Activated CD4-positive, CD25-positive, alpha-beta regulatory T cell (primary cell): Measurements from ENCODE around the gene BAIAP2L1.
A peak's percentile ranks its signal among the peaks of the same experiment; 100 is the strongest.

Experiments used
- DNase-seq, 4 experiments: peaks; one replicate each; lab custom pipeline; 2025; lab: John Stamatoyannopoulos, UW

The BAIAP2L1 gene

GRCh38 chr7:98294798-98295382 is 106.0 kb downstream of the BAIAP2L1 start:
- DNase-seq, result no peak

- no peak for DNase-seq
Observed at GRCh38 chr7:98294326-98294725, 106.6 kb downstream of the BAIAP2L1 start.

GRCh38 chr7:98293746-98294145 is 107.1 kb downstream of the BAIAP2L1 start:
- DNase-seq, result no peak

DNA sequence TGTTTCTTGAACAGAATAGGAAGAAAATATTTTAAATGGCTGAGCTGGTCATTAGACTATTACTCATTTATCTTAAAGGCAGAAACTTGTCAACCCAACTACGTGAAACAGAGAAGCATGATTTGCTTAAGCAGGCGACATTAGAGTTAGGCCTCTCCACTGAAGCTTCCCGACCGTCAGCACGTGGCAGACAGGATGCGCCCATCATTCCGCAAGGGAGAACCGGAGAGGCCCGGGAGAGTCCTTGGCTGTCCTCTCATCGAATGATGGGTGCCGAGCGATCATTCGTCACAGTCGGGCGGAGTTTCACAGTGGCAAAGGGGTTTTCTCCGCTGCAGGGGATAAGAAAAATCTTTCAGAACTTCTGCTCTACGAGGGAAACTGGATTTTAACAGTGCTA is 107.6 kb downstream of the BAIAP2L1 start:
- DNase-seq, result no peak

GRCh38 chr7:98291717-98292116 is 109.2 kb downstream of the BAIAP2L1 start:
- no peak for DNase-seq

GRCh38 chr7:98289333-98289875 is 111.5 kb downstream of the BAIAP2L1 start:
- no peak for DNase-seq

- no peak for DNase-seq
Observed at GRCh38 chr7:98288064-98288823, 112.6 kb downstream of the BAIAP2L1 start.

DNA sequence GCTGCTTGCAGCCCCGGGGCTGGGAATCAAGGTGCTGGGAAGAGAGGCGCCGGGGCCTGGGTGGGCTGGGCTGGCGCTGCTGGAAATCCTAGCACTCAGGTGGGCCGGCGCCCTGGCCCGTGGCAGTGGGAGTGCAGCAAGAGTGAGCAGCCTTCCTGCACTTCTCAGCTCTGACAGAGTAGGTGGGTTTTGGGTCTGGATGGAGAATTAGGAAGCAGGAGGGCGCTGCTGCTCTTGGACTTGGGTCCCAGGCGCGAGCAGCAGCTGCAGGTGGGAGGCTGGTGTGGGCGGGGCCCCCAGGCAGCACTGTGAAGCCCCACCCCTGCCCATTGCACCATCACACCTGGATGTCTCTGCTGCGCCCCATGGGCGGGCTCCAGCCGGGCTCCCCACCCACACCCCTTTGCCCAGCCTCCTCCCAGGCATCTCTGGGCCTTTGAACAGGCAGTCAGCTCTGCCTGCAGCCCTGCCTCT is 113.4 kb downstream of the BAIAP2L1 start:
- no peak for DNase-seq

GRCh38 chr7:98286701-98287485 is 114.0 kb downstream of the BAIAP2L1 start:
- DNase-seq, result no peak

- DNase-seq, result no peak
Observed at GRCh38 chr7:98286093-98286539, 114.8 kb downstream of the BAIAP2L1 start.

DNA sequence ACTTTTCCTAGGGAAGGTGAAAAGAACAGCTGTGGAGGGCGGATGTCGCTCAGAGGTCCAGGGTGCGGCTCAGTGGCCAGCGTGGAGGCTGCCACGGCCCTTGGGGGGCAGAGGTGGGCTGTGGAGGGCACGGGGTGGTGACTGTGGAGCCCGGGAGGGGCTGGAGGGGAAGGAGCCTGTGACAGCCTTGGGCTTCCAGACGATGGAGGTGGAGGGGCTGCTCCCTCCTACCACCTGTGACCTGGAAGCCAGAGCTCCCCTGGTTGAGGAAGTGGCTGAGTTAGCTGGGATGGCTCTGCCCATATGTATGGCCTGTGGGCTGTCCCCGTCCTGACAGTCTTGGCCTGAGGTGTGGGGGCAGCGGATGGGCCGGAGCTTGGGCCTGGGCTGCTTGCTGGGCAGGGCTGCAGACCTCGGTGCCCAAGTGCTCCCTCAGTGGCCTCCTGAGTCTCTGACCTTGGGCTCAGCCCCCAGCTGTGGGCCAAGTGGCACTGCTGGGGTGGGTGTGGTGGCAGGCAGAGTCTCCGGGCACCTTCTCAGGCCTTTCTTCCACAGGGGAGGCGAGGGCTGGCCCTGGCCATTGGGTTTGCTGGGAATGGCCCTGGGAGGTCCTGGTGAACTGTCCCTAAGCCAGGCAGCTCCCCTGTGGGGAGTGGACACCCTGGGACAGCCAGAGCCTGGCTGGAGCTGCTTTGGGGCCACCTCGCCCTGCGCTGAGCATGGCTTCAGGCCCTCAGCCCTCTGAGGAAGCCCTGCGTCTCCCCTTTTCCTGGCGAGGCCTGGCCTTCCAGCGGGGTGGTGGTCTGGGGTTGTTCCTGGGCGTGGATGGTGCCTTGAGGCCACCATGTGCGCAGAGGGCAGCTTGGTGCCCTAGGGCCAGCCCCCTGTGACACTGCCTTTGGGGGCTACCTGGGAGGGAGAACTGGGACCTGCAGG is 115.5 kb downstream of the BAIAP2L1 start:
- no peak for DNase-seq

GRCh38 chr7:98284335-98285036 is 116.4 kb downstream of the BAIAP2L1 start:
- DNase-seq, result no peak

DNA sequence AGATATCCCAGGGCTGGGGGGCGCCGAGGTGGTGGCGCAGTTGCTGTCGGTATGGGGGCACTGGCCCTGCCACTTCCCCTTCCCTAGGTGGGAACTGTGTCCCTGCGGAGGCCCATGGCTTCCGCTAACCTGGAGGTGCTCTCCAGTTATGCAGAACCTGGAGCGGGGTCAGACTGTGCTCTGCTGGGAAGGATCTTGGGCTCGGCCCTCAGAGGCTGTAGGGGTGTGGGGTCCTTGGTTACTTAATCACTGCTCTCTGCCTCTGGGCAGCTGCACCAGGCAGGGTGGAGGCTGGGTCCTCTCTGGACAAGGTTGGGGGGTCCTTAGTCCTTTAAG is 117.0 kb downstream of the BAIAP2L1 start:
- DNase-seq, result no peak

DNA sequence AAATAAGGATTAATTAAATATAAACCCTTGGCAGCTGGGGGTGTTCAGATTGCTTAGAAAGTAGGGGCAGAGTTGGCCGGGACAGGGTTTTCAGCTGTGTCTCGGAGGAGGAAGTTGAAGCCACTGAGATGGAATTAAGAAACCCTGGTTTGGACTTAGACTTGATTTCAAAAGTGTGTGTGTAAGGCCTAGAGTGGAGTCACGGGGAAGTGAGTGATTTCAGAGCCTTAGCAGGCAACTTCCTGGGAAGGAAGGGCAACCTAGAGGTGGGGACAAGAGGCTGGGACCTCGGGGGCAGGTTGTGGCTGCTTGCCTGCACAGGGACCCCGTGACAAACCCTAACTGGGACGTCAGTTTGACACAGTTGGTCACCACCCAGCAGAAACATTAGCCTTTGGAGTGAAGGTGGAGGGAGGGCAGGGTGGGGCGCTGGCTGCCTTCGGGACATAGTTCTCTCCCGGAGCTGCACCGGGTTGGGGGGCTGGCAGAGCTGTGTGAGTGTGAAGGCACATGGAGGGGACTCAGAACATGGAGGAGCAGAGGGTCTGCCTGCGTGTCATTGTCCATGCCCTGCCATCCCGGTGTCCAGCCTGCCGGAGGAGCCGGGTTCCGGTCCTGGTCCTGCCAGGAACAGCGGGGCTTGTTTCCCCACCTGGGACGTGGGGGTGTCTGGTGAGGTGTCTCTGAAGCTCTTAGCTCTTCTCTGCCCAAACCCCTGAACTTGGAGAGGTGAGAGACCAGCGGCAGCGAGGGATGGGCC is 117.6 kb downstream of the BAIAP2L1 start:
- no peak for DNase-seq

- no peak for DNase-seq
Observed at GRCh38 chr7:98282703-98283102, 118.2 kb downstream of the BAIAP2L1 start.

DNA sequence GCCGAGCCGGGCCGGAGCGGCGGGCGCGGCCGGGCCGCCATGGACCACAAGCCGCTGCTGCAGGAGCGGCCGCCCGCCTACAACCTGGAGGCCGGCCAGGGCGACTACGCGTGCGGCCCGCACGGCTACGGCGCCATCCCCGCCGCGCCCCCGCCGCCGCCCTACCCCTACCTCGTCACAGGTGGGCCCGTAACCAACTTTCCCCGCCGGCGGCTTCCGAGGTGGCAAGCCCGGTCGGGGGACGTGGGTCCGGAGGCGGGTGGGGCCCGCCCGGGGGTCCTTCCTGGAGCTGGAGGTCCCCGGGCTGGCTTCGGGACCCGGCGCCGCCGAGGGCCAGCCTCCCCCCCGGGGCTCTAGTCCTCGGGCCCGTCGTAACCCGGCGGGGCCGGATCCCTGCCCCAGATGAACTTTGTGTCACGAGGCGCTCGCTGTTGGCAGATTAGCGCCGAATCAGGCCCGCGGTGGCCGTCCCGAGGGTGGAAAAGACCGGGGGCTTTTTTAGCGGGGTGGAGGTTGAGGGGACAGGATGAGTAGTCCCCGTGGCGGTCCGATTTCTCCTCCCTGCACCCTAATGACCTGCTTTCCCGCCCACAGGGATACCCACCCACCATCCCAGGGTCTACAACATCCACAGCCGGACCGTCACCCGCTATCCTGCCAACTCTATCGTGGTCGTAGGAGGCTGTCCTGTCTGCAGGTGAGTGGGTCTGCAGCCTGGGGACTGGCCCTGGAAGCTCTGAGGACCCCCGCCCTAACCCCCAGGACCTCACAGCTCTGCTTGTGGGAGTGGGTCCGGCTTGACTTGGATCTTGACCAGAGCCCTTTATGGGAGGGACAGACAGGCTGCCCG is 118.9 kb downstream of the BAIAP2L1 start:
- DNase-seq, result peak in 1 of 4 experiments; percentile 37

DNA sequence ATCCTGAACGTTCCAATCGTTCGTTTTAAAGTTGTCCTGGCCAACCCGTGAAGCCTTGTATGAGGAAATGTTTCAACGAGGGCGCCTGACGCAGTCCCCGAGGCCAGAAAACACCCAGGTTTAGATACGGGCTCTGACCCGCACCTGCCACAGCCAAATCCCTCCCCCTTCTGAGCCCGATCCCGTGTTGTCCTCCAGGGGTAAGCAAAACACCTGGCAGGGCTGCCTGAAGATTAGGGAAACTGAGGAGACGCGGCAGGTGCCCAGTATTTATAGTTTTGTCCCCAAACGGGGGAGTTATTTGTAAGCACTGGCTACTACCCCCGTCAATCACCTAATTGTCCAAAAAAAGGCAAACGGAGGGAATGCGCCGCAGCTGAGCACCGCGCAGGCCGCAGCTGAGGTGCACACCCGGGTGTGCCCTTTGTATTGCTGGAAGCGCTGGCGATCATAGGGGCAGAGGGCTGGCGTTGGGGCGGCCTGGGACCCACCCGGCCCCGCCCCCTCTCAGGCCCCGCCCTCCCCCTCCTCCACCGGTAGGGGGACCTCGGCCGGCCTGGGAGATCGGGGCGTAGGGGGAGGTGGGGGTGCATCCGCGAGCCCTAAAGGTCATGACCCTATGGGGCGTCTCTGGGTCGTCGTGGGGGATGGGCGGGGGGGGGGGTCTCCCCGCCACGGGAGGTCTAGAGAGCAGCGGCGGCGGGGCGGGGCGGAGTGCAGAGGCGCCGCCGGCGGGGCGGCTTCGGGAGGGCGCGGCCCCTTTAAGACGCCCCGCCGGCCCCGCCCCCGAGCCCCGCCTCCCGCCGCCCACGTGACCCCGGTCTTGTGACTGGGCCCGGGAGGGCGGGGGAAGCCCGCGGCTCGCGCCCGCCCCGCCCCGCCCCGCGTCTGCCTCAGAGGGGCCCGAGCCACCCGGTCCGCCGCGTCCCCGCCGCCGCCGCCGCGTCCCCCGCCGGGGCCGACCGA is 119.8 kb downstream of the BAIAP2L1 start, which contains the start of gene BRI3:
Gene BRI3, plus strand, starts transcription at position 896 of the 966 bp plus-strand sequence. CDS start 110 bp downstream, outside the sequence.
- DNase-seq, result peak; percentile 90 to 93 (median 92)

GRCh38 chr7:98280296-98280695 is 120.6 kb downstream of the BAIAP2L1 start:
- DNase-seq, result no peak
